ENCODE measurements around the gene PMVK. TPM values are rescaled to one million over a fixed set of nuclear protein-coding genes. Genes with fewer than 3 reads are reported as not detected.

Gene PMVK
- polyA plus RNA-seq, 1 donor from 2014 or later = 21.1 TPM

DNA sequence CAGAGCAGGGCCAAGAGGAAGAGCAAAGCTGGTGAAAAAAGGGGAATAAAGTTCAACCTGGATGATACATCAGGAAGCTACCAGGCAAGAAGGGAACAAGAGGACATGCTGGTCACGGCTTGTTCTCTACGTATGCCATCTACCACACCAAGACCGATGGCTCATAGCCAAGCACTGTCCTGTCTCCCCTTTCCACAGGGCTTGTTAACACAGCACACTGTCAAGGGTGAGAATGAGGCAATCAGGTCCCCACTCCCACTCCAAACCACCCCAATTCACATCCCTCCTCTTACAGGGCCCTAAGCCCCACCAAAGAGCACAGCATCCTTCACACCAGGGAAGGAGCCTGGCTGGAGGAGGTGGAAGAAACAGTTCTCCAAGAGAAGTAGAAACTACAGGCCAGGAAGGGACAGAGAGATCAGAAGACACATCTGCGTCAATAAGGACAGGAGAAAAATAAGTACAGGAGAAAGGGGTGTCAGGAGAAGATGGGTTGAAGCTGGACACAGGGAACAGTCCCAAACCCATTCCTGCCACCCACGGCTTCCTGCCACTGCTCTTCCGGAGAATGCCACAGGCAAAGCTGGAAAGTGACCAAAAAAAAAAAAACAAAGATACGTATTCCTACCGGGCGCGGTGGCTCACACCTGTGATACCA lies 35.0 kb upstream of the PMVK start:
- Histone ChIP-seq H3K9ac (ENCODE audit: low read length) (no peak overlapping the region), H3K4me2 (ENCODE audit: low read length) (no peak overlapping the region), H4K20me1 (ENCODE audit: insufficient read depth) (no peaks in the 10 kb centered on the region), H3K9me2 (ENCODE audit: insufficient read depth, low read length) (no peaks in the 10 kb centered on the region), H3K36me3 (ENCODE audit: insufficient read depth, low read length) (no peaks in the 10 kb centered on the region), H3K27ac (ENCODE audit: low read length) (no peak overlapping the region), H3F3A (ENCODE audit: insufficient read depth, low read length, poor library complexity, severe bottlenecking) (peaks cover 3% of the 10 kb centered on the region), H3K9me3 (ENCODE audit: low read length) (no peaks in the 10 kb centered on the region), H2AFZ (ENCODE audit: low read depth, low read length) (no peak overlapping the region), H3K4me3 (ENCODE audit: low read length) (no peak overlapping the region), H3K27me3 (ENCODE audit: insufficient read depth, low read depth, low read length) (no peaks in the 10 kb centered on the region), H3K79me2 (replicated peaks; ENCODE audit: insufficient read depth, low read length) (peaks cover 12% of the 10 kb centered on the region)
- TF ChIP-seq, protein P1, sequence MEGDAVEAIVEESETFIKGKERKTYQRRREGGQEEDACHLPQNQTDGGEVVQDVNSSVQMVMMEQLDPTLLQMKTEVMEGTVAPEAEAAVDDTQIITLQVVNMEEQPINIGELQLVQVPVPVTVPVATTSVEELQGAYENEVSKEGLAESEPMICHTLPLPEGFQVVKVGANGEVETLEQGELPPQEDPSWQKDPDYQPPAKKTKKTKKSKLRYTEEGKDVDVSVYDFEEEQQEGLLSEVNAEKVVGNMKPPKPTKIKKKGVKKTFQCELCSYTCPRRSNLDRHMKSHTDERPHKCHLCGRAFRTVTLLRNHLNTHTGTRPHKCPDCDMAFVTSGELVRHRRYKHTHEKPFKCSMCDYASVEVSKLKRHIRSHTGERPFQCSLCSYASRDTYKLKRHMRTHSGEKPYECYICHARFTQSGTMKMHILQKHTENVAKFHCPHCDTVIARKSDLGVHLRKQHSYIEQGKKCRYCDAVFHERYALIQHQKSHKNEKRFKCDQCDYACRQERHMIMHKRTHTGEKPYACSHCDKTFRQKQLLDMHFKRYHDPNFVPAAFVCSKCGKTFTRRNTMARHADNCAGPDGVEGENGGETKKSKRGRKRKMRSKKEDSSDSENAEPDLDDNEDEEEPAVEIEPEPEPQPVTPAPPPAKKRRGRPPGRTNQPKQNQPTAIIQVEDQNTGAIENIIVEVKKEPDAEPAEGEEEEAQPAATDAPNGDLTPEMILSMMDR (IDR thresholded peaks at IDR 0.05; ENCODE audit: poor library complexity, severe bottlenecking) = no peak

DNA sequence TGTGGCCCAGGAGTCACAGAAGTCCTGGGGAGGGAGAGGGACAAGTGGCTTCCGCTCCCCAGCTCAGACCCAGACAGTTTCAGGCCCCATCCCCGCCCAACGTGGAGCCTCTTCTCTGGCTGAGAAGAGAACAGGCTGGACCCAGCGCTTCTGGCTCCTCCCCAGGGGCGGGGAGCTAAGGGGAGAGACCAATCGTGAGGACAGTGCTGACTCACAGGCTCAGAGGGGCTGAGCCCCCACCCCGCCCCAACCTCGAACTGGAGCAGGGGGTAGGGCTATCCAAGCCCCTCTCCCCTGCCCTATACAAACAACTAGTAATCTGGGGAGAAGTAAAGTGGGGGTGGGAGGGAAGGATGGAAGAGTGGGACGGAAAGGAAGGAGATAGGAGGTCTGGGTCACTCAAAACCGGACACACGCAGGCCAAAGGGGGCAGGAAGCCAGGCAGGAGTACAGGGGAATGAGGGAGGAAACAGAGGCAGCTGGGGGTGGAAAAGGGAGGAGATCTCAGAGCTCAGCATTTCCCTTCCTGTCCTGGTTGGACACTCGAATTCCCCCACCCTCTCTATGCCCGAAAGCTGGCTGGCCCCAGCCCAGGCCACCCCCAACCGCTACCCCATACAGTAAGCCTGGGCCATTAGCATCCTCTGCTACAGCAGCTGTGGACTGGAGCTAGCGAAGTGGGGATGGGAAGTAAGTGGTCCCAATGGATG lies 34.3 kb upstream of the PMVK start, which contains the start of gene SHC1:
SHC1 (minus strand) TSS at position 117 of the 710 bp plus-strand sequence. CDS start 221 bp downstream, outside the sequence.
- Histone ChIP-seq H3K4me3 (ENCODE audit: low read length) (peak within 1 kb of the TSS; percentile 48), H3K9ac (ENCODE audit: low read length) (peak within 1 kb of the TSS; percentile 41), H2AFZ (ENCODE audit: low read depth, low read length) (no peak within 1 kb of the TSS), H3K79me2 (replicated peaks; ENCODE audit: insufficient read depth, low read length) (peaks cover 5% of the 10 kb centered on the region), H3K9me2 (ENCODE audit: insufficient read depth, low read length) (no peaks in the 10 kb centered on the region), H3K9me3 (ENCODE audit: low read length) (no peaks in the 10 kb centered on the region), H3K27ac (ENCODE audit: low read length) (no peak within 1 kb of the TSS), H4K20me1 (ENCODE audit: insufficient read depth) (no peaks in the 10 kb centered on the region), H3K4me2 (ENCODE audit: low read length) (peak within 1 kb of the TSS; percentile 35), H3F3A (ENCODE audit: insufficient read depth, low read length, poor library complexity, severe bottlenecking) (peaks cover 3% of the 10 kb centered on the region), H3K27me3 (ENCODE audit: insufficient read depth, low read depth, low read length) (no peaks in the 10 kb centered on the region), H3K36me3 (ENCODE audit: insufficient read depth, low read length) (no peaks in the 10 kb centered on the region)
- TF ChIP-seq EZH2 (IDR thresholded peaks at IDR 0.05; ENCODE audit: borderline replicate concordance, insufficient read depth, low read length, poor library complexity, severe bottlenecking) (no peak), EP300 (conservative IDR thresholded peaks at IDR 0.05; ENCODE audit: poor library complexity, severe bottlenecking) (no peak), SMC3 (conservative IDR thresholded peaks at IDR 0.05; ENCODE audit: poor library complexity) (no peak), MXI1 (conservative IDR thresholded peaks at IDR 0.05; ENCODE audit: poor library complexity, severe bottlenecking) (no peak), TAF1 (IDR thresholded peaks at IDR 0.05; ENCODE audit: low read depth) (no peak), REST (IDR thresholded peaks at IDR 0.05; ENCODE audit: borderline replicate concordance) (no peak), POLR2AphosphoS5 (IDR thresholded peaks at IDR 0.05) (no peak)
- TF ChIP-seq, protein P1 (IDR thresholded peaks at IDR 0.05; ENCODE audit: poor library complexity, severe bottlenecking) = no peak
